K562 (cell line): ENCODE measurements around the gene TNIK. TPM values are rescaled to one million over a fixed set of nuclear protein-coding genes. Genes with fewer than 3 reads are reported as not detected.

Experiments
- AFF1 ChIP-seq, 2 experiments: fragments of 450-650 bp; IDR thresholded peaks; 2 replicates each; pipeline ENCODE4 v1.6.1; 2018; ENCODE audit warnings: mild to moderate bottlenecking in 2 of 2, low read depth in 1 of 2; ENCODE audit not compliant: partially characterized antibody in 2 of 2
- CCAR2 ChIP-seq: fragments of 200-400 bp; formaldehyde crosslinking; IDR thresholded peaks from 2 replicates; pipeline ENCODE4 v1.6.1; 2017; ENCODE audit warnings: mild to moderate bottlenecking, low read depth, low read length
- CHAMP1 ChIP-seq: fragments of 450-650 bp; IDR thresholded peaks from 2 replicates; pipeline ENCODE4 v1.6.1; 2016; ENCODE audit warnings: mild to moderate bottlenecking
- CHD2 ChIP-seq: IDR thresholded peaks from 2 replicates; pipeline ENCODE4 v1.6.1; 2011; ENCODE audit warnings: low read depth, low read length
- MXI1 ChIP-seq: IDR thresholded peaks from 2 replicates; pipeline ENCODE4 v1.6.1; 2011; ENCODE audit warnings: low read depth, mild to moderate bottlenecking, improper control_type of control experiment, low read length
- STAT6 ChIP-seq: sonication (generic); formaldehyde crosslinking; IDR thresholded peaks from 2 replicates; pipeline ENCODE4 v1.8.1; 2023; ENCODE audit warnings: mild to moderate bottlenecking, missing genetic modification reagents
- TCF7 ChIP-seq: sonication (generic); IDR thresholded peaks from 2 replicates; pipeline ENCODE4 v1.6.1; 2016; ENCODE audit warnings: antibody characterized with exemption, borderline replicate concordance
- ZBTB49 ChIP-seq: sonication (generic); formaldehyde crosslinking; IDR thresholded peaks from 2 replicates; pipeline ENCODE4 v1.8.0; 2022; ENCODE audit warnings: missing genetic modification reagents, mild to moderate bottlenecking, borderline replicate concordance
- ZNF124 ChIP-seq: sonication (generic); formaldehyde crosslinking; IDR thresholded peaks from 2 replicates; pipeline ENCODE4 v1.8.1; 2022; ENCODE audit warnings: missing genetic modification reagents
- ZNF133 ChIP-seq: fragments of 250-450 bp; sonication (Bioruptor Pico); IDR thresholded peaks from 2 replicates; pipeline ENCODE4 v1.4.0; 2020; ENCODE audit warnings: mild to moderate bottlenecking
- ZNF280A ChIP-seq: fragments of 450-650 bp; IDR thresholded peaks from 2 replicates; pipeline ENCODE4 v1.6.1; 2018; ENCODE audit warnings: mild to moderate bottlenecking, low read depth; ENCODE audit not compliant: partially characterized antibody
- ZNF436 ChIP-seq: fragments of 250-450, 450-650 bp; sonication (Bioruptor Pico); formaldehyde crosslinking; IDR thresholded peaks from 2 replicates; pipeline ENCODE4 v1.7.0; 2020; ENCODE audit warnings: mild to moderate bottlenecking
- ZNF75A ChIP-seq: fragments of 450-650 bp; formaldehyde crosslinking; IDR thresholded peaks from 2 replicates; pipeline ENCODE4 v1.4.0; 2020; ENCODE audit warnings: mild to moderate bottlenecking
- ZNF766 ChIP-seq: fragments of 200-800 bp; sonication (Bioruptor generic); conservative IDR thresholded peaks from 2 replicates; pipeline ENCODE4 v1.6.1; 2016; ENCODE audit warnings: missing genetic modification characterization, missing compliant biosample characterization
- polyA plus RNA-seq, 8 experiments: library from polyadenylated mRNA; depleted of rRNA in 4 of 8; stranded (reverse) in 5 of 8; unstranded in 3 of 8; fragments of >200 nt; fragmentation: Nextera tagmentation in 2 of 8; fragmentation: Illumina TruSeq in 1 of 8; extraction: Ambion mirVana in 2 of 8; extraction: Trizol in 1 of 8; gene quantifications; 2 replicates each; pipeline versions ENCODE4 v1.2.1 to v1.2.3, GENCODE V29; 2011 to 2014; ENCODE audit warnings: inconsistent platforms in 1 of 8, missing spikeins in 1 of 8
- total RNA-seq, 7 experiments: library from RNA; depleted of rRNA in 6 of 7; stranded (reverse); fragments of >200 nt in 6 of 7; fragmentation: Illumina TruSeq in 2 of 7; extraction: Trizol in 2 of 7; gene quantifications; 2 replicates each; pipeline versions ENCODE4 v1.2.1 to v1.2.3, GENCODE V29; 2011 to 2021; ENCODE audit warnings: low replicate concordance in 1 of 7

TNIK gene
- total and polyA plus RNA-seq, 9 of the 15 experiments (the other 6 are each of a cell fraction or from before 2014, with no cell fraction given), result 6.6 to 39.0 (median 24.7) TPM

GRCh38 chr3:171192176-171192854 is 267.9 kb downstream of the TNIK start (continued):
- TF ChIP-seq MXI1 (no peak), CHD2 (no peak), STAT6 (CRISPR knock-in tag) (no peak), AFF1 (IDR thresholded peaks at IDR 0.05; ENCODE audit: low read depth in 1 of 2, partially characterized antibody in 2 of 2) (peak; percentile 55), ZNF133 (CRISPR knock-in tag) (no peak), TCF7 (no peak), ZNF280A (no peak), ZNF75A (CRISPR knock-in tag) (no peak), ZNF124 (CRISPR knock-in tag) (no peak), CHAMP1 (peak; percentile 93), ZNF436 (CRISPR knock-in tag) (no peak), ZNF766 (no peak), CCAR2 (no peak), ZBTB49 (CRISPR knock-in tag) (no peak)
